ENCODE measurements around the gene HERPUD1. TPM values are rescaled to one million over a fixed set of nuclear protein-coding genes. Genes with fewer than 3 reads are reported as not detected.
"Not testable (repeated sequence)": the region's sequence is repeated elsewhere in the genome, so short reads cannot be mapped to it uniquely, and the experiment has no call there.

Gene HERPUD1
- total and polyA plus RNA-seq, 5 donors, result 94.6 to 126 (median 116) TPM

- no peaks in the 10 kb centered on the region for H3K9me3 ChIP-seq (ENCODE audit: control insufficient read depth, low read length)
- intact Hi-C loops (cut with DNase I), result no loop called here
- H3K4me1 ChIP-seq (ENCODE audit: control insufficient read depth, insufficient read depth, low read length), result no peaks in the 10 kb centered on the region
- H3K4me3 ChIP-seq (ENCODE audit: low read length), result no peak overlapping the region
- WGBS, result 51% methylated on average over 2 of the region's 2 CpGs
- DNase-seq (no peak), ATAC-seq (no peak)
- no peaks in the 10 kb centered on the region for H3K27me3 ChIP-seq (ENCODE audit: control insufficient read depth, insufficient read depth)
- no peak overlapping the region for H3K27ac ChIP-seq (ENCODE audit: low read length)
Observed at GRCh38 chr16:56927471-56927870, 4.5 kb upstream of the HERPUD1 start.

GRCh38 chr16:56929639-56930038 lies 2.3 kb upstream of the HERPUD1 start:
- DNase-seq, result no peak
- ATAC-seq, result no peak
- Histone ChIP-seq H3K4me3 (ENCODE audit: low read length) (no peak overlapping the region), H3K27ac (ENCODE audit: low read length) (no peak overlapping the region), H3K9me3 (ENCODE audit: control insufficient read depth, low read length) (no peaks in the 10 kb centered on the region), H3K4me1 (ENCODE audit: control insufficient read depth, insufficient read depth, low read length) (no peaks in the 10 kb centered on the region), H3K27me3 (ENCODE audit: control insufficient read depth, insufficient read depth) (no peaks in the 10 kb centered on the region)
- WGBS, result 96% methylated on average over 4 of the region's 4 CpGs
- intact Hi-C loops (cut with DNase I), result no loop called here

- H3K27me3 ChIP-seq (ENCODE audit: control insufficient read depth, insufficient read depth), result no peaks in the 10 kb centered on the region
- peak overlapping the region; percentile 16 for H3K27ac ChIP-seq (ENCODE audit: low read length)
- no peaks in the 10 kb centered on the region for H3K9me3 ChIP-seq (ENCODE audit: control insufficient read depth, low read length)
- intact Hi-C loops (cut with DNase I), result no loop called here
- ATAC-seq (no peak), DNase-seq (no peak)
- 81% methylated on average over 15 of the region's 15 CpGs for WGBS
- H3K4me3 ChIP-seq (ENCODE audit: low read length), result no peak overlapping the region
- H3K4me1 ChIP-seq (ENCODE audit: control insufficient read depth, insufficient read depth, low read length), result no peaks in the 10 kb centered on the region
Observed at GRCh38 chr16:56930486-56931270, 1.3 kb upstream of the HERPUD1 start.

- Histone ChIP-seq H3K4me1 (ENCODE audit: control insufficient read depth, insufficient read depth, low read length) (no peaks in the 10 kb centered on the region), H3K9me3 (ENCODE audit: control insufficient read depth, low read length) (no peaks in the 10 kb centered on the region), H3K27me3 (ENCODE audit: control insufficient read depth, insufficient read depth) (no peaks in the 10 kb centered on the region), H3K4me3 (ENCODE audit: low read length) (peak overlapping the region; percentile 49), H3K27ac (ENCODE audit: low read length) (peak overlapping the region; percentile 85)
- ATAC-seq (no peak), DNase-seq (peak in 2 of 3 donors; percentile 33 to 65)
- intact Hi-C loops (cut with DNase I), result no loop called here
- 20% methylated on average over 25 of the region's 25 CpGs for WGBS
Observed at GRCh38 chr16:56931271-56931891, 561 bp upstream of the HERPUD1 start.

- no peaks in the 10 kb centered on the region for H3K9me3 ChIP-seq (ENCODE audit: control insufficient read depth, low read length)
- peak overlapping the region; percentile 87 for H3K27ac ChIP-seq (ENCODE audit: low read length)
- H3K27me3 ChIP-seq (ENCODE audit: control insufficient read depth, insufficient read depth), result no peaks in the 10 kb centered on the region
- ATAC-seq (peak; percentile 85 to 86), DNase-seq (peak; percentile 81 to 92 (median 92))
- 2% methylated on average over 25 of the region's 25 CpGs for WGBS
- no peaks in the 10 kb centered on the region for H3K4me1 ChIP-seq (ENCODE audit: control insufficient read depth, insufficient read depth, low read length)
- peak overlapping the region; percentile 76 for H3K4me3 ChIP-seq (ENCODE audit: low read length)
- intact Hi-C loops (cut with DNase I), result no loop called here
Observed at GRCh38 chr16:56932721-56933619, 1.0 kb downstream of the HERPUD1 start.

- WGBS, result 16% methylated on average over 8 of the region's 8 CpGs
Observed at GRCh38 chr16:56933828-56934598, 2.1 kb downstream of the HERPUD1 start.

GRCh38 chr16:56934599-56935145 lies 2.7 kb downstream of the HERPUD1 start:
- H3K27me3 ChIP-seq (ENCODE audit: control insufficient read depth, insufficient read depth); H3K27ac ChIP-seq (ENCODE audit: low read length); DNase-seq; ATAC-seq; intact Hi-C loops (cut with DNase I); H3K4me1 ChIP-seq (ENCODE audit: control insufficient read depth, insufficient read depth, low read length); H3K9me3 ChIP-seq (ENCODE audit: control insufficient read depth, low read length): not testable (repeated sequence)
- WGBS, result 55% methylated on average over 8 of the region's 8 CpGs
- peak overlapping the region; percentile 76 for H3K4me3 ChIP-seq (ENCODE audit: low read length)

More at GRCh38 chr16:56933828-56934598, 2.1 kb downstream of the HERPUD1 start:
- intact Hi-C loops (cut with DNase I), result no loop called here
- Histone ChIP-seq H3K27ac (ENCODE audit: low read length) (no peak overlapping the region), H3K27me3 (ENCODE audit: control insufficient read depth, insufficient read depth) (no peaks in the 10 kb centered on the region), H3K4me3 (ENCODE audit: low read length) (peak overlapping the region; percentile 76), H3K9me3 (ENCODE audit: control insufficient read depth, low read length) (no peaks in the 10 kb centered on the region), H3K4me1 (ENCODE audit: control insufficient read depth, insufficient read depth, low read length) (no peaks in the 10 kb centered on the region)
- ATAC-seq (no peak), DNase-seq (no peak)

- Histone ChIP-seq H3K4me1 (ENCODE audit: control insufficient read depth, insufficient read depth, low read length) (no peaks in the 10 kb centered on the region), H3K27ac (ENCODE audit: low read length) (no peak overlapping the region), H3K9me3 (ENCODE audit: control insufficient read depth, low read length) (no peaks in the 10 kb centered on the region), H3K27me3 (ENCODE audit: control insufficient read depth, insufficient read depth) (no peaks in the 10 kb centered on the region), H3K4me3 (ENCODE audit: low read length) (peak overlapping the region; percentile 42)
- no peak for ATAC-seq
- no peak for DNase-seq
- intact Hi-C loops (cut with DNase I), result no loop called here
- 38% methylated on average over 5 of the region's 5 CpGs for WGBS
Observed at GRCh38 chr16:56935201-56935600, 3.3 kb downstream of the HERPUD1 start.

GRCh38 chr16:56936491-56936890 lies 4.5 kb downstream of the HERPUD1 start:
- DNase-seq (no peak), ATAC-seq (no peak)
- H3K27me3 ChIP-seq (ENCODE audit: control insufficient read depth, insufficient read depth), result no peaks in the 10 kb centered on the region
- H3K4me3 ChIP-seq (ENCODE audit: low read length), result no peak overlapping the region
- H3K4me1 ChIP-seq (ENCODE audit: control insufficient read depth, insufficient read depth, low read length), result no peaks in the 10 kb centered on the region
- H3K9me3 ChIP-seq (ENCODE audit: control insufficient read depth, low read length), result no peaks in the 10 kb centered on the region
- WGBS, result 68% methylated on average over 5 of the region's 5 CpGs
- H3K27ac ChIP-seq (ENCODE audit: low read length), result no peak overlapping the region
- intact Hi-C loops (cut with DNase I), result no loop called here

- intact Hi-C loops (cut with DNase I), result no loop called here
- H3K27ac ChIP-seq (ENCODE audit: low read length), result no peak overlapping the region
- H3K9me3 ChIP-seq (ENCODE audit: control insufficient read depth, low read length), result no peaks in the 10 kb centered on the region
- no peak overlapping the region for H3K4me3 ChIP-seq (ENCODE audit: low read length)
- H3K4me1 ChIP-seq (ENCODE audit: control insufficient read depth, insufficient read depth, low read length), result no peaks in the 10 kb centered on the region
- no peak for ATAC-seq
- no peaks in the 10 kb centered on the region for H3K27me3 ChIP-seq (ENCODE audit: control insufficient read depth, insufficient read depth)
- WGBS, result 76% methylated on average over 5 of the region's 5 CpGs
- DNase-seq, result no peak
Observed at GRCh38 chr16:56936950-56937349, 5.0 kb downstream of the HERPUD1 start.
